SK-N-MC (cell line): ENCODE measurements around the gene HERC4.
"Not testable (repeated sequence)": the region's sequence is repeated elsewhere in the genome, so short reads cannot be mapped to it uniquely, and the experiment has no call there.

Experiments
- DNase-seq: peaks from one replicate; pipeline ENCODE4 v3.0.0-alpha.2; 2011; ENCODE audit warnings: low read depth, low spot score
- H3K27ac ChIP-seq: fragments of 200-600 bp; sonication (generic); 2 replicates; pipeline ENCODE4 v1.5.1; 2016; ENCODE audit warnings: mixed run types
- H3K36me3 ChIP-seq: fragments of 200-600 bp; sonication (generic); 2 replicates; pipeline ENCODE4 v1.6.1; 2017; ENCODE audit warnings: antibody characterized with exemption, low read length, mixed read lengths; ENCODE audit not compliant: insufficient read depth
- H3K4me3 ChIP-seq: fragments of 200-600 bp; sonication (generic); 2 replicates; pipeline ENCODE4 v1.5.1; 2016
- H3K9ac ChIP-seq: fragments of 200-600 bp; sonication (generic); 2 replicates; pipeline ENCODE4 v1.8.0; 2017; ENCODE audit warnings: mixed run types, mixed read lengths; ENCODE audit not compliant: insufficient read length
- H3K9me3 ChIP-seq: fragments of 200-600 bp; sonication (generic); 2 replicates; pipeline ENCODE4 v1.6.1; 2017; ENCODE audit warnings: low read depth, mild to moderate bottlenecking, antibody characterized with exemption, low read length, moderate library complexity, mixed read lengths
- EZH2 ChIP-seq: fragments of 200-600 bp; sonication (generic); IDR thresholded peaks from one replicate; pipeline ENCODE4 v1.6.1; 2017; ENCODE audit warnings: antibody characterized with exemption
- FOXP2 ChIP-seq: optimal IDR thresholded peaks from 2 replicates; pipeline ENCODE3; 2011; ENCODE audit warnings: mild to moderate bottlenecking, moderate library complexity; ENCODE audit not compliant: insufficient read depth; ENCODE audit errors: extremely low read length, control extremely low read depth
- POLR2AphosphoS5 ChIP-seq: IDR thresholded peaks from 2 replicates; pipeline ENCODE4 v1.6.1; 2012; ENCODE audit warnings: mild to moderate bottlenecking, low read depth, low read length, borderline replicate concordance

HERC4 gene

DNA sequence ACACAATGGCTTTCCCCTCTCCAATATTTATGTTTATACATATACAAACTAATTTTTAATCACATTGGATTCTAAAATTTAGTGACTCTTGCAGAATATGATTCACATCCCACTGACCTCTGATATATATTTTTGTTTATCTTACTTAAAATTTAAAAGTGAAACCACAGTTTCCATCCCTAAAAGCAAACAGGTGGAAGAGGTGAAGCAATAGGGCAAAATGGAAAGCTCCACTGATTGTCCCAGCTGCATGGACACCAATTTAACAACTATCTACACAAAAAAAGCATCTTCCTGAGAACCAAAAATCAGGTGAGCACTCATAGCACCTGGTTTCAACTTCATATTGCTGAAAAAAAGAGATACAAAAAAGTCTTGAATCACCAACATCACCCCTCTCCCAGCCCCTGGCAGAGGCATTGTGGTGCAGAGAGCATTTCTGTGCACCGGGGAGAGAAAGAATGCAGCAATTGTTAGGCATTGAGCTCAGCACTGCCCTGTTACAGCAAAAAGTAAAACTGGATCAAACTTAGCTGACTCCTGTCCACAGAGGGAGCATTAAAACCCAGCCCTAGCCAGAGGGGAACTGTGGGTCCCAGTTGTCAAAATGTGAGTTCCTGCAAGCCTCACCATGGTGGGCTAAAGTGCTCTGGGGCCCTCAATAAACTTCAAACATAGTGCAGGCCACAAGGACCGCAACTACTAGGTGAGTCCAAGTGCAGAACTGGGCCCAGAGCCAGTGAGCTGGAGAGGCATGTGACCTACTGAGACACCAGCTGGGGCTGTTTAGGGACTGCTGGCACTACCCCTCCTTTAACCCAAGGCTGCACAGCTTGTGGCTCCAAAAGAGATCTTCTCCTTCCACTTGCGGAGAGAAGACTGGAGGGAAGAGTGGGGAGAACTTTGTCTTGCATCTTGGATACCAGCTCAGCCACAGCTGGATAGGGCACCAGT, 98.5 kb downstream of the HERC4 start:
- TF ChIP-seq FOXP2 (no peak), EZH2 (no peak), POLR2AphosphoS5 (no peak)
- H3K9me3 ChIP-seq: 0 out of 2 replicates have a peak, but pooled peaks cover 2% of the 10 kb centered on the region
- H3K27ac ChIP-seq: no peak overlapping the region
- peaks cover 57% of the 10 kb centered on the region for H3K36me3 ChIP-seq
- DNase-seq: no peak
- no peak overlapping the region for H3K9ac ChIP-seq
- no peak overlapping the region for H3K4me3 ChIP-seq

GRCh38 chr10:67975871-67976270, 99.2 kb downstream of the HERC4 start:
- DNase-seq: no peak
- Histone ChIP-seq H3K9me3 (0 out of 2 replicates have a peak, but pooled peaks cover 4% of the 10 kb centered on the region), H3K36me3 (peaks cover 60% of the 10 kb centered on the region), H3K9ac (no peak overlapping the region), H3K4me3 (no peak overlapping the region), H3K27ac (no peak overlapping the region)
- no peak for TF ChIP-seq FOXP2
- TF ChIP-seq POLR2AphosphoS5: no peak
- TF ChIP-seq EZH2: no peak

DNA sequence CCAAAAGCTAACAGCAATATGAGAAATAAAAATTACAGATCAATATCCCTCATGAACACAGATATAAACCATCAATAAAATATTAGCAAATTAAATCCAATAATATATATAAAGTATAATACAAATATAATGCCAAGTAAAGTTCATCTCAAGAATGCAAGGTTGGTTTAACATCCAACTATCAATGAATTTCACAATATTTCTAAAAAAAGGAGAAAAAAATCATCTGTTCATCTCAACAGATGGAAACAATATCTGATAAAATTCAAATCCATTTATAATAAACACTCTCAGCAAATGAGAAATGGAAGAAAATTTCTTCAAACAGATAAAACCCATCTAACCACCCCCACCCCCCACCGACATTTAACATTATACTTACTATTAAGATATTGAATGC, 103.8 kb downstream of the HERC4 start:
- no peak for DNase-seq
- no peak overlapping the region for H3K27ac ChIP-seq
- no peak overlapping the region for H3K9ac ChIP-seq
- H3K9me3 ChIP-seq: 0 out of 2 replicates have a peak, but pooled peaks cover 4% of the 10 kb centered on the region
- peaks cover 53% of the 10 kb centered on the region for H3K36me3 ChIP-seq
- H3K4me3 ChIP-seq: no peak overlapping the region
- TF ChIP-seq FOXP2: no peak
- TF ChIP-seq POLR2AphosphoS5: no peak
- TF ChIP-seq EZH2: no peak

DNA sequence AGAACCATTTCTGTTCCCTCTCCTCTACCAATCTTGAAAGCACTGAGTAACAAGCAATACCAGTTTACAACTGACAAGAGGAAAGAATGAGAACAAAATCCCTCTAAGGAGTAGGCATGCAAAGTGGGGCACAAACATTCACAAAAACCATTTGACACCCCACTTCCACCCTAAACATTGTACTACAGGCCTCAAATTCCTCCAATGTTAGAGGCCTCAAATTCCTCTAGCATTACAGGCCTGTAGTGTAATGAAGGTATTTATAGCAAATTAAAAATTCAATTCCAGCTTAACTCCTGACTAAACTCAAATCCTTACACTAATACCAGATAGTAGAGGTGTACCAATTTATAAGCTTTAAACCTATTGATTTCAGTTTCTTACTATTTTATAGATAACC, 105.2 kb downstream of the HERC4 start:
- DNase-seq: no peak
- Histone ChIP-seq H3K9ac (no peak overlapping the region), H3K36me3 (peaks cover 53% of the 10 kb centered on the region), H3K9me3 (0 out of 2 replicates have a peak, but pooled peaks cover 4% of the 10 kb centered on the region), H3K27ac (no peak overlapping the region), H3K4me3 (no peak overlapping the region)
- TF ChIP-seq POLR2AphosphoS5 (no peak), FOXP2 (no peak), EZH2 (no peak)

DNA sequence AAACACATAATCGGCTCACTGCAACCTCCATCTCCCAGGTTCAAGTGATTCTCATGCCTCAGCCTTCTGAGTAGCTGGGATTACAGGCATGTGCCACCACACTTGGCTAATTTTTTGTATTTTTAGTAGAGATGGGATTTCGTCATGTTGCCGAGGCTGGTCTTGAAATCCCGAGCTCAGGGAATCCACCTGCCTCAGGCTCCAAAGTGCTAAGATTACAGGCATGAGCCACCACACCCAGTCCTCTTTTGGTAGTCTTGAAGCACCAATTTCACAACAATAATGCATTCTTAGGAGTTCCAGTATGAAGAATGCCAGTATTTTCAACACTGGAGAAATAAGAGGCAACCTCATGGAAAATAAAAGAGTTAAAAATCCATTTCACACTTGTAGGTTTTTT, 109.0 kb downstream of the HERC4 start:
- peaks cover 34% of the 10 kb centered on the region for H3K36me3 ChIP-seq
- H3K27ac ChIP-seq, H3K9me3 ChIP-seq, H3K4me3 ChIP-seq, DNase-seq, H3K9ac ChIP-seq: not testable (repeated sequence)

- Histone ChIP-seq H3K36me3 (peaks cover 35% of the 10 kb centered on the region), H3K9ac (no peak overlapping the region), H3K9me3 (no peaks in the 10 kb centered on the region), H3K4me3 (no peak overlapping the region), H3K27ac (no peak overlapping the region)
- TF ChIP-seq POLR2AphosphoS5: no peak
- TF ChIP-seq EZH2: no peak
- no peak for TF ChIP-seq FOXP2
- DNase-seq: no peak
Measured at GRCh38 chr10:67965456-67965855, 109.6 kb downstream of the HERC4 start.

DNA sequence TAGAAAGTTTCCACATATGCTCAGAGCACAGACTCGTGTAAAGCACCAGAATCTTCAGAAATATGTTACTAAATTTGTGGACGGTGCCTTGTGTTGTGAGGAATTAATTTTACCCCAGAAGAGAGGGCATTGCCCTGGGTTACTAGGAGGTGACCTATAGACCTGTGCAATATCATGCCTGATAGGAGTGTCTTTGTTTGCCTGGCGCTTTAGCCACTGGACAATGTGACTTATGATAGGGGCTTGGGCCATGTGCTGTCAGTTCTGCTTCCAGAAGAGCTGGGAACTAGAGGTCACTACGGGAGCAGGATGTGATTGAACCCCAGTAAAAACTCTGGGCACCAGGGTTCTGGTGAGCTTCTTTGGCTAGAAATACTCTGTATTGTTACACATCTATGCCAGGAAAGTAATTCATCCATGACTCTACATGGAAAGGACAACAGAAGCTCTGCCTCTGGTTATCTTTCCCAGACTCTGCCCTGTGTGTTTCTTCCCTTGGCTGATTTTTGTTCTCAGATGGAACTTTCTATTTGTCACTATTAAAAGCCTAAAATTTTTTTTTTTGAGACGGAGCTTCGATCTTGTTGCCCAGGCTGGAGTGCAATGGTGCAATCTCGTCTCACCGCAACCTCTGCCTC, 115.1 kb downstream of the HERC4 start:
- peak overlapping the region; percentile 14; the same call in 1 of the 2 replicates for H3K27ac ChIP-seq
- H3K9me3 ChIP-seq: no peaks in the 10 kb centered on the region
- DNase-seq: no peak
- TF ChIP-seq EZH2: no peak
- no peak for TF ChIP-seq FOXP2
- no peak for TF ChIP-seq POLR2AphosphoS5
- H3K36me3 ChIP-seq: peaks cover 14% of the 10 kb centered on the region; the same call in 1 of the 2 replicates
- H3K9ac ChIP-seq: no peak overlapping the region
- no peak overlapping the region for H3K4me3 ChIP-seq

GRCh38 chr10:67955614-67956013, 119.5 kb downstream of the HERC4 start:
- no peak for DNase-seq
- Histone ChIP-seq H3K4me3 (no peak overlapping the region), H3K9me3 (no peaks in the 10 kb centered on the region), H3K36me3 (peaks cover 15% of the 10 kb centered on the region), H3K9ac (no peak overlapping the region), H3K27ac (no peak overlapping the region)
- TF ChIP-seq FOXP2 (no peak), POLR2AphosphoS5 (no peak), EZH2 (no peak)

- DNase-seq: no peak
- TF ChIP-seq POLR2AphosphoS5 (no peak), EZH2 (no peak), FOXP2 (no peak)
- Histone ChIP-seq H3K27ac (no peak overlapping the region), H3K36me3 (peaks cover 36% of the 10 kb centered on the region), H3K9ac (no peak overlapping the region), H3K9me3 (no peaks in the 10 kb centered on the region), H3K4me3 (no peak overlapping the region)
Measured at GRCh38 chr10:67943917-67944316, 131.2 kb downstream of the HERC4 start.
